ENCODE data around the gene NALCN. TPM values are rescaled to one million over a fixed set of nuclear protein-coding genes. Genes with fewer than 3 reads are reported as not detected.

Gene NALCN
- total RNA-seq, 1 experiment from 2014 or later, result 8.5 TPM

DNA sequence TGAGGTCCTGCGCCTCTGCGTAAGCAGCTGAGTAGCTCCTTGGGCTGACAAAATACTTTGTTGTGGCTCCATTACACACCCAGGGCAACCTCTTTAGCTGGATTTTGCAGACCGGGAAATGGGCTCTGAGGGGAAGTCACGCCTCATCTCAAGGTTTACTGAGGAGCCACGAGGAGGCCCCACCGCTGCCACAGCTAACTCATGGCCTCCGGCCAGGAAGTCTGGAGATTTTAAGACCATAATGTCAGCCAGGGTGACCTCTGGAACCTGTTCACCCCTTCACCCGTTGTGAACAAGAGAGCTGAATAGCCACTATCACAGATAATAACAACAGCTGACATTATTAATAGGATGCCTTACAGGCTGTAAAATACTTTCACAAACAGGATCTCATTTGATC lies 390.4 kb downstream of the NALCN start:
- no peaks in the 10 kb centered on the region for H3K36me3 Mint-ChIP-seq (ENCODE audit: insufficient read depth, unreplicated experiment)
- POLR2A ChIA-PET, result interaction anchor here (0.8 kb wide), 1 partner anchor 11 kb away, joined by 3 read pairs; no protein-coding TSS in a partner anchor
- no TSS peak for BruUV-seq (replicated peaks)
- CTCF ChIA-PET, result interaction anchor here (1.4 kb wide), 1 partner anchor 102 kb away, joined by 5 read pairs; no protein-coding TSS in a partner anchor
- H3K4me1 Mint-ChIP-seq (ENCODE audit: insufficient read depth, unreplicated experiment), result no peaks in the 10 kb centered on the region
- peaks cover 7% of the 10 kb centered on the region for H3K9me3 Mint-ChIP-seq (ENCODE audit: unreplicated experiment)
- no peak overlapping the region for H3K4me3 Mint-ChIP-seq (ENCODE audit: unreplicated experiment)
- intact Hi-C loops (cut with micrococcal nuclease), result no loop called here
- no peaks in the 10 kb centered on the region for H3K27me3 Mint-ChIP-seq (ENCODE audit: insufficient read depth, unreplicated experiment)
- no peak for DNase-seq (ENCODE audit: unreplicated experiment)
- TF ChIP-seq, protein P1, sequence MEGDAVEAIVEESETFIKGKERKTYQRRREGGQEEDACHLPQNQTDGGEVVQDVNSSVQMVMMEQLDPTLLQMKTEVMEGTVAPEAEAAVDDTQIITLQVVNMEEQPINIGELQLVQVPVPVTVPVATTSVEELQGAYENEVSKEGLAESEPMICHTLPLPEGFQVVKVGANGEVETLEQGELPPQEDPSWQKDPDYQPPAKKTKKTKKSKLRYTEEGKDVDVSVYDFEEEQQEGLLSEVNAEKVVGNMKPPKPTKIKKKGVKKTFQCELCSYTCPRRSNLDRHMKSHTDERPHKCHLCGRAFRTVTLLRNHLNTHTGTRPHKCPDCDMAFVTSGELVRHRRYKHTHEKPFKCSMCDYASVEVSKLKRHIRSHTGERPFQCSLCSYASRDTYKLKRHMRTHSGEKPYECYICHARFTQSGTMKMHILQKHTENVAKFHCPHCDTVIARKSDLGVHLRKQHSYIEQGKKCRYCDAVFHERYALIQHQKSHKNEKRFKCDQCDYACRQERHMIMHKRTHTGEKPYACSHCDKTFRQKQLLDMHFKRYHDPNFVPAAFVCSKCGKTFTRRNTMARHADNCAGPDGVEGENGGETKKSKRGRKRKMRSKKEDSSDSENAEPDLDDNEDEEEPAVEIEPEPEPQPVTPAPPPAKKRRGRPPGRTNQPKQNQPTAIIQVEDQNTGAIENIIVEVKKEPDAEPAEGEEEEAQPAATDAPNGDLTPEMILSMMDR (IDR thresholded peaks at IDR 0.05; ENCODE audit: unreplicated experiment), result no peak
- H3K27ac Mint-ChIP-seq (ENCODE audit: low read depth, unreplicated experiment), result no peak overlapping the region

DNA sequence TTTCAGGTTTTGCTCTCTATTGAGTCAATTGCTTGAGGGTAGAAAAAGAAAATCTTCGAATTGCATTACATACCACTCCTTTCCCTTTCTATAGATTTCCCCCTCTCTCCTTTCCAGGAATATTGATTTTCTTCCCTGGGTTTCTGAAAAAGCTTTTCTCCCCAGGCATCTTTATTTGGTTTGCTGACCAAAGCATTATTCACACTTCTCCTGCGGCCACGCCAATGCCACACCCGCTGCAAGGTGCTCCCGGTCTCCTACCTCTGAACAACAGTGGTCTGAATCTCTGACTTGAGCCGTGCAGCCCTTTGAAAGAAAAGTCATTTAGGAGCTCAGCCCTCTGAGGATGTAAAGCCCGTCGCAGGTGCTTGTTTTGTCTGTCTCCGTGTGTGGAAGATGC lies 390.8 kb downstream of the NALCN start:
- no peak overlapping the region for H3K4me3 Mint-ChIP-seq (ENCODE audit: unreplicated experiment)
- intact Hi-C loops (cut with micrococcal nuclease), result no loop called here
- H3K9me3 Mint-ChIP-seq (ENCODE audit: unreplicated experiment), result peaks cover 3% of the 10 kb centered on the region
- ChIA-PET POLR2A (interaction anchor here (0.8 kb wide), 1 partner anchor 11 kb away, joined by 3 read pairs; no protein-coding TSS in a partner anchor), CTCF (no interaction called here)
- H3K4me1 Mint-ChIP-seq (ENCODE audit: insufficient read depth, unreplicated experiment), result no peaks in the 10 kb centered on the region
- BruUV-seq (replicated peaks), result no TSS peak
- DNase-seq (ENCODE audit: unreplicated experiment), result peak; percentile 9
- TF ChIP-seq, protein P1 (IDR thresholded peaks at IDR 0.05; ENCODE audit: unreplicated experiment), result no peak
- H3K36me3 Mint-ChIP-seq (ENCODE audit: insufficient read depth, unreplicated experiment), result no peaks in the 10 kb centered on the region
- H3K27me3 Mint-ChIP-seq (ENCODE audit: insufficient read depth, unreplicated experiment), result no peaks in the 10 kb centered on the region
- H3K27ac Mint-ChIP-seq (ENCODE audit: low read depth, unreplicated experiment), result no peak overlapping the region

DNA sequence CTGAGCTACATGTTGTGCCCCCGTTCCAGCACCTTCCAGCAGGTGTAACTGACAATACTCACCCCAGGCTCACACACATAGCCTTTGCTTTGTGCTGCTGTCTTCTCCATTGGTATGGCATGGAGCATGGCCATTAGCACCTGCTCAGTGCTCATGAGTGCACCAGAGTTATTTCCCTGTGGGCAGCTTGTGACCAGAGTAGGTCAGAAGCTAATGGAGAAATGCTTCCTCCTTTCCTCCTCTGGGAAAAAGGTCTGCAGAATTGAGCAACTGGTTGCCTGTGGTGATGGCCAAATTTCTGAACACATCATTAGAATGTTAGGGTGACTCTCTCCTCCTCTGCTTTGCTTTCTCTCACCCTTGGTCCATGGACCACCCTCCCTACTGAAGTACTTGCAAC lies 397.2 kb downstream of the NALCN start:
- intact Hi-C loops (cut with micrococcal nuclease), result no loop called here

DNA sequence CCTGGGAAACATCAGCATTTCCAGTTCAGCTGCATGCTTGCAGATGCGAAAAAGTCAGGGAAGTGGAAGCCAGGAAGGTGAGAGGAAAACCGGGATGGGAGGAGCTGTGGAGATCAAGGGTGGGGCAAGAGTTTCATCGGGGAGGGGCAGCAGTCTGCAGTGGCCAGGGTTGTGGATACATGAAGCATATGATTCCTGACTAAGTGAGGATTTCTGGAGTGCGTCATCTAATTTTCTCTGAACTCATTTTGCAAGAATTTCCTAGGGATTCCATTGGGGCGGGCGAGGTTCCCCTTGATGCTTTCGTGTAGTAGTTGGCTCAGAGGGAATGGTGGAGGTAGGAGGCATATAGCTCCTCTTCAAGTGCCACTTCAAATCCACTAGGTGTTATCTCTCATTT lies 397.6 kb downstream of the NALCN start:
- no peaks in the 10 kb centered on the region for H3K36me3 Mint-ChIP-seq (ENCODE audit: insufficient read depth, unreplicated experiment)
- peaks cover 11% of the 10 kb centered on the region for H3K4me1 Mint-ChIP-seq (ENCODE audit: insufficient read depth, unreplicated experiment)
- peak; percentile 34 for DNase-seq (ENCODE audit: unreplicated experiment)
- no peak overlapping the region for H3K4me3 Mint-ChIP-seq (ENCODE audit: unreplicated experiment)
- H3K27me3 Mint-ChIP-seq (ENCODE audit: insufficient read depth, unreplicated experiment), result no peaks in the 10 kb centered on the region
- intact Hi-C loops (cut with micrococcal nuclease), result no loop called here
- TF ChIP-seq, protein P1 (IDR thresholded peaks at IDR 0.05; ENCODE audit: unreplicated experiment), result no peak
- no peaks in the 10 kb centered on the region for H3K9me3 Mint-ChIP-seq (ENCODE audit: unreplicated experiment)
- BruUV-seq (replicated peaks), result no TSS peak
- CTCF ChIA-PET, result interaction anchor here (0.7 to 1.7 kb wide), 4 partner anchors 45 to 446 kb away, joined by 3 to 5 read pairs (median 4); no protein-coding TSS in a partner anchor
- no peak overlapping the region for H3K27ac Mint-ChIP-seq (ENCODE audit: low read depth, unreplicated experiment)
- POLR2A ChIA-PET, result no interaction called here

More for the DNA sequence above, 397.2 kb downstream of the NALCN start:
- no peak overlapping the region for H3K4me3 Mint-ChIP-seq (ENCODE audit: unreplicated experiment)
- no TSS peak for BruUV-seq (replicated peaks)
- no peak overlapping the region for H3K27ac Mint-ChIP-seq (ENCODE audit: low read depth, unreplicated experiment)
- TF ChIP-seq, protein P1 (IDR thresholded peaks at IDR 0.05; ENCODE audit: unreplicated experiment), result no peak
- ChIA-PET CTCF (interaction anchor here (0.8 to 1.7 kb wide), 3 partner anchors 44 to 447 kb away, joined by 3 to 5 read pairs (median 5); no protein-coding TSS in a partner anchor), POLR2A (no interaction called here)
- no peaks in the 10 kb centered on the region for H3K36me3 Mint-ChIP-seq (ENCODE audit: insufficient read depth, unreplicated experiment)
- H3K9me3 Mint-ChIP-seq (ENCODE audit: unreplicated experiment), result no peaks in the 10 kb centered on the region
- H3K27me3 Mint-ChIP-seq (ENCODE audit: insufficient read depth, unreplicated experiment), result no peaks in the 10 kb centered on the region
- H3K4me1 Mint-ChIP-seq (ENCODE audit: insufficient read depth, unreplicated experiment), result peaks cover 11% of the 10 kb centered on the region
- no peak for DNase-seq (ENCODE audit: unreplicated experiment)
